ENCODE results near the gene LILRA5.

Gene LILRA5

DNA sequence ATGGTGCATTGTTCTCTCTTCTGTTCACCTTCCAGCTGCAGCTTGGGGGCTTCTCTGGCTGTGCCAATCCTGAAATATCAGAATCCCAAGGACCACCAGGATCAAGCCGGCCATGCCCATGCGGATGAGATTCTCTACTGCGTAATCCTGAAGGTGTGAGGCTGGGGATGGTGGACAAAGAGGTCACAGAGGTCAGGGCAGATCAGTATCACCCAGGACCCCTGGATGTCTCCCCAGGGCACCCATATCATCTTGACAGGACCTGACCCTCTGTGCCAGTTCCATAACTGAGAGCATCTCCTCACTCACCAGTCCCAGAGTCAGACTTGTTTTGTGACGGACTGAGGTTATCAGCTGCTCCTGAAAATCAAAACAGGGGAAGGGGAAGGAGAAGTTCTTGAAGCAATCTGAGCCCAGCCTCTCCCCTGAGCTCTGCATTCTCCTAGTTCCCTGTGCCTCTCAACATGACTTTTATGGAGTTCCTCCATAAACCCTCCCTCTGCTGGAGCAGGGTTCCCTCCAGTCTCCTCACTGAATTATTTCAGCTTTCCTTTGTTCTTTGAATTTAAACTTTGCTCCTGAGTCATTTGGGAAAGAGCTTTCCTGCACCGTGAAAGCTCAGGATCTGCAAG, 5.5 kb downstream of the LILRA5 start:
- TF ChIP-seq, protein P1, sequence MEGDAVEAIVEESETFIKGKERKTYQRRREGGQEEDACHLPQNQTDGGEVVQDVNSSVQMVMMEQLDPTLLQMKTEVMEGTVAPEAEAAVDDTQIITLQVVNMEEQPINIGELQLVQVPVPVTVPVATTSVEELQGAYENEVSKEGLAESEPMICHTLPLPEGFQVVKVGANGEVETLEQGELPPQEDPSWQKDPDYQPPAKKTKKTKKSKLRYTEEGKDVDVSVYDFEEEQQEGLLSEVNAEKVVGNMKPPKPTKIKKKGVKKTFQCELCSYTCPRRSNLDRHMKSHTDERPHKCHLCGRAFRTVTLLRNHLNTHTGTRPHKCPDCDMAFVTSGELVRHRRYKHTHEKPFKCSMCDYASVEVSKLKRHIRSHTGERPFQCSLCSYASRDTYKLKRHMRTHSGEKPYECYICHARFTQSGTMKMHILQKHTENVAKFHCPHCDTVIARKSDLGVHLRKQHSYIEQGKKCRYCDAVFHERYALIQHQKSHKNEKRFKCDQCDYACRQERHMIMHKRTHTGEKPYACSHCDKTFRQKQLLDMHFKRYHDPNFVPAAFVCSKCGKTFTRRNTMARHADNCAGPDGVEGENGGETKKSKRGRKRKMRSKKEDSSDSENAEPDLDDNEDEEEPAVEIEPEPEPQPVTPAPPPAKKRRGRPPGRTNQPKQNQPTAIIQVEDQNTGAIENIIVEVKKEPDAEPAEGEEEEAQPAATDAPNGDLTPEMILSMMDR (IDR thresholded peaks at IDR 0.05) = no peak

DNA sequence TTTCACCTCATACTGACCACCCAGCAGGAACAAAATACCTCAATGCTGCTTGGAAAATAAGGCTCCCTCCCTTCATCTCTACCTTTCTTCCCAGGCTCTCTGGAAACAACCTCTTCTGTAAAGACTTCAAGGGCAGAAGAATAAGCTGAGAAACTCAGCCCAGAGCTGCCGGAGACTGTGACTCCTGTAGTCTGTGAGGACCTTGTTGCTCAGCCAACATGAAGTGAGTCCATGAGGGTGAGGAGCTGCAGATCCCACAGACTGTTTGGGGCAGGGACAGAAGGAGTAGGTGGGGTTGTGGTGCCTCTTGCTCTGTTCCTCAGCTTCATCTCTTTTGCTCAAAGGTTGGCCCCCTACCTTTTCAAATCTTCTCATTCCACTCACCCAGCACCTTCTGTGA, 7.8 kb downstream of the LILRA5 start:
- TF ChIP-seq, protein P1 (IDR thresholded peaks at IDR 0.05) = no peak

DNA sequence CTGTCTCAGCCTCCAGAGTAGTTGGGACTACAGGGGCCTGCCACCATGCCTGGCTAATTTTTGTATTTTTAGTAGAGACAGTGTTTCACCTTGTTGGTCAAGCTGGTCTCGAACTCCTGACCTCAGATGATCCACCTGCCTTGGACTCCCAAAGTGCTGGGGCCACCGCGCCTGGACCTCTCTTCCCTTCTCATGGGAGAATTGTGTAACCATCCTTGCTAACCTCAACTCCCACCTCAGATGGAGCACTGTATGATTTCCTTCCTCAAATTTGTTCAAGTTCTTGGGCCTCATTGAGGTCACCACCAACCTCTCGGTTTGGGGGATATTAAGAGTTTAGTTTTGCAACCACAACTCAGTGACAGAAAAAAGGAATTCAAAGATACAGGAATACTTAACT, 10.7 kb downstream of the LILRA5 start:
- TF ChIP-seq, protein P1 (IDR thresholded peaks at IDR 0.05) = no peak

DNA sequence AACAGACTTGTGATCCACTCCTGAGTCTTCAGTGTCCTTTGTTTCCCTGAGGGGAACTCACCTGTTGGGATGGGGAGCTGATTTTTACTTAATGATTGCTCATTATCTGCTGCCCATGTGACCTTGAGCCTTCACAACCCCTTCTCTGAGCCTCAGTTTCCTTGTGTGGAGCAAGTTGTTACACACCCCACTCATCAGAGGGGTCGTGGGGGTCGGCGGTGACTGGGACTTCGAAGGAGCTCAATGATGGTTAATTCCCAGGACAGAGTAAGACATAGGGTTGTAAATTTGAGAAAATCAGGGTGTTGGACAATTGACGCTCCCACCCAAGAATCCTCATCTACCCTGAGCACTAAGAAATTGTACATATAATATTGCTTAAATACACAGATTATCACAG, 13.5 kb downstream of the LILRA5 start:
- TF ChIP-seq, protein P1 (IDR thresholded peaks at IDR 0.05) = no peak

DNA sequence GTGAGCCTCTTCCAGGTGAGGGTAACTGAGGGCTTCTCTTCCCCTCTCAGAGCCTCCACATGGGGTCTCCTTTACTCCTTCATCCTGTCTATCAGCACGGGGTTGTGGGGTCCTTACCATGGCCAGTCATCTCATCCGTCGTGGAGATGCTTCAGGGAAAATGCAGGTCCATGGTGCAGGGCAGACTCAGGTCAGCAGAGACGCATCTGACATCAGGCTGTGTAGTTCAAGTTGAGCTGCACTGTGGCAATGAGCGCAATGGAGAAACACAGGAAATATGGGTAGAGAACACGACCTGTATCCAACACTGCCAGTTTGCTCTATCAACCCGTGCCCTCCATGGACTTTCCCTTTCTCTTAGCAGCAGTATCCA, 13.9 kb downstream of the LILRA5 start:
- TF ChIP-seq, protein P1 (IDR thresholded peaks at IDR 0.05) = no peak

DNA sequence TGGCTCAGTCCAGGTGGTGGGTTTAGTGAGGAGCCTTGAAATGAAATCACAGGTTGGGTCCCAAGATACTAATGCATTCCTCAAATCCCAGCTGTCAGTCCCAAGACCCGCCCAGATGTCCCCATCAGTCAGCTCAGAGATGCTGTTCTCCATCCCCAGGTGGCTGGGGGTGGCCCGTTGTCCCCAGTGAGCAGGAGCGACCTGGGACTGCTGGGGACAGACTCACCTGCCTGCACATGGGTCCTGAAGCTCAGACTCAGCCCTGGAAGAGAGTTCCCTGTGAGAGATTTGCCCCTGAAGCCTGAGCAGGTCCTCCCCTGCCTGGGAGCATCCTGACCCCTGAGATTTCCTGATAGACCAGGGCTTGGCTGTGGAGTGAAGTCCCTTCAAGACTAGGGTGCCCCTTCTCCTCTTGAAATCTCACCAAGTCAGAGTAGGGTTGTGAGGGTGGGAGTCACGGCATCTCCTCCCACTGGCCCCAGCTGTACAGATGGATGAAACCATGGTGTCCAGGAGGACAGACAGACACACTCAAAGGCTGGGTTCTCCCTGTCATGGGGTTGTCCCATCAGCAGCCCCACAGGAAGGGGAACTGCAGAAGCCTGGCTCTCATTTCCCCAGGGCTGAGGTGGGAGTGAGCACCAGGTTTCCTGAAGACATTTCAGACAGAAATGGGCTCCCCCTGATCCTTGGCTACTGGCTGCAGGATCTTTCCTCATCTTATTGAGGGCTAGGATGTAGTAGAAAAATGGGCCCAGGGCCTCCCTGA, 14.4 kb downstream of the LILRA5 start:
- TF ChIP-seq, protein P1 (IDR thresholded peaks at IDR 0.05) = no peak

DNA sequence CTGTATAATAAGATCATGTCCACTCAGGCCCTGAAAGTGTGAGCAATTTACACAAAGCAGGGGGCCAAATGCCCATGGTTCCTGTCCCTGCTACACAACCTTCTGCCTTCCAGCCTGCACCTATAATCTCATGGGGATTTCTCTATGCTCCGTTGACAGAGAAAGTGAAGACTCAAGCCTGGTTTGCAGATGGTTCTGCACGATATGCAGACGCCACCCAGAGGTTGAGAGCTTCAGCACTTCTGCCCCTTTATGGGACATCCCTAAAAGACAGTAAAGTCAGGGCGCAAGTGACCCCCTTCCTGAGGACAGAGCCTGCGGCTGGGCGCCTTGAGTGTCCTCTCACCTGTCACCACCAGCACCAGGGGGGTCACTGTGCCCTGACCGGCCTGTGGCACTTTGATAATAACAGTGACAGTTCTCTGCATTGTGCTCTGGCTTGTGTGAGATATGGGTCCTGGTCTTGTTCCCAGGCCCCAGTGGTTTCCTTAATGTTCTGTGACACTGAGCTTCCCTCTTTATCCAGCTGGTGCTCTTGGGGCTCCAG, 15.1 kb downstream of the LILRA5 start:
- TF ChIP-seq, protein P1 (IDR thresholded peaks at IDR 0.05) = no peak

All from LNCAP (cell line).